Subcutaneous abdominal adipose tissue (tissue), 5 donors: ENCODE measurements around the gene WFIKKN1.

Experiments
- H3K27ac ChIP-seq: one replicate; pipeline ENCODE4 v1.7.0; 2013; ENCODE audit warnings: low read depth, mild to moderate bottlenecking, inconsistent platforms, low read length, moderate library complexity
- H3K27me3 ChIP-seq, 5 donors: one replicate each; pipeline ENCODE4 v1.7.0; 2013; ENCODE audit warnings: low read length in 5 of 5, inconsistent platforms in 1 of 5; ENCODE audit not compliant: control insufficient read depth in 5 of 5, insufficient read depth in 4 of 5
- H3K36me3 ChIP-seq, 5 donors: one replicate each; pipeline ENCODE4 v1.7.0; 2013; ENCODE audit warnings: low read length in 5 of 5; ENCODE audit not compliant: control insufficient read depth in 5 of 5, insufficient read depth in 5 of 5
- H3K4me1 ChIP-seq, 5 donors: one replicate each; pipeline ENCODE4 v1.7.0; 2013; ENCODE audit warnings: low read length in 5 of 5, mild to moderate bottlenecking in 3 of 5, moderate library complexity in 1 of 5; ENCODE audit not compliant: control insufficient read depth in 5 of 5, insufficient read depth in 5 of 5
- H3K4me3 ChIP-seq, 5 donors: one replicate each; pipeline ENCODE4 v1.7.0; 2013; ENCODE audit warnings: low read length in 5 of 5, low read depth in 1 of 5
- H3K9ac ChIP-seq, 5 donors: one replicate each; pipeline ENCODE4 v1.7.0; 2013; ENCODE audit warnings: low read length in 5 of 5, mild to moderate bottlenecking in 4 of 5, moderate library complexity in 3 of 5
- H3K9me3 ChIP-seq, 5 donors: one replicate each; pipeline ENCODE4 v1.7.0; 2013; ENCODE audit warnings: low read length in 5 of 5; ENCODE audit not compliant: control insufficient read depth in 5 of 5
- donor health status: healthy.
- donor health status: healthy.
- donor health status: healthy.
- donor health status: healthy.
- donor health status: healthy.

The WFIKKN1 gene

DNA sequence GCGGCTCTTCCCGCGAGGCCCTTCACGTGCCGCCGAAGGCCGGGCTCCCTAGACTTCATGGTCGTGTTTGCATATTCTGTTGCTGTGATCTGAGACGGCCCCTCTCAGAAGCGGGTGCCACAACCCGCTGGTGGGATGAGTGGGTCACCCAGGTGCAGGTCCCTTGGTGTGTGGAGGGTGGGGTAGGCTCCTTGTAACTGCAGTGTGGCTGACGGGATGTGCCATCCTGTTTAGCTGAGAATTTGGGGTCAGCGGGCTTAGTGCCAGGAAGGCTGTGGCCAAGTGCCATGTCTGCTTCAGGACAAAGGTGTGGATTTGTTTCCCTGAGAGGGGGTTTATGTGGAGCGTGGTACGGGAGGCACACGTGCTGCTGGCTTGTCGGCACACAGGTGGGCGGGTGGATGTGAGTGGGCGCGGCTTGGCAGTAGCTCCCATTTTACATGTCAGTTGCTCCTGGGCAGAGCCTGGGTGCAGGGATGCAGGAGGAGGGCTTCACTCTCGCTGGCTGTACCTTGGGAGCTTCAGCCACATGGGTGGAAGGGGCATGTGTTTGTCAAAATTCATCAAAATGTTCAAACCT is 9.2 kb upstream of the WFIKKN1 start:
- H3K9ac ChIP-seq: no peak overlapping the region
- no peak overlapping the region for H3K4me3 ChIP-seq
- H3K36me3 ChIP-seq: peaks cover 0 to 35% (median 8%) of the 10 kb centered on the region in 5 donors
- no peaks in the 10 kb centered on the region for H3K9me3 ChIP-seq
- H3K27me3 ChIP-seq: no peaks in the 10 kb centered on the region
- peaks cover 0 to 19% (median 0%) of the 10 kb centered on the region in 5 donors for H3K4me1 ChIP-seq
- H3K27ac ChIP-seq: no peak overlapping the region

DNA sequence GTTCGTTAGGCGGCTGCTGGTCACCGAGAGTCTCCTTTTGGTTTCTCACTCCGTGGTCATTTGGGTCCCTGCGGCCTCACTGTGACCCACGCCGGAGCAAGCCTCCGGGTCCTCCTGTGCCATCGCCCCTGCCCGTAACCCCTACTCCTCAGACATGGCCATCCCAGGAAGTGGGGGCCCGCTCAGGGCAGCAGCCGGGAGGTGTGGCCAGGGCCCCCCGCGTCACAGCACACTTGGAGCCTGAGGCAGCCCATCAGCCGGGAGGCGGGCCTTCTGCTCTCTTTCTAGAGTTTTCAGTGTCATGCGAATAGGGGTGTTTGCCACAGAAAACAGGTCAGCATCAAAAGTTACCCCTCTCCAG is 7.9 kb upstream of the WFIKKN1 start:
- peaks cover 0 to 38% (median 10%) of the 10 kb centered on the region in 5 donors for H3K36me3 ChIP-seq
- H3K9ac ChIP-seq: no peak overlapping the region
- H3K27me3 ChIP-seq: no peaks in the 10 kb centered on the region
- no peak overlapping the region for H3K4me3 ChIP-seq
- H3K27ac ChIP-seq: no peak overlapping the region
- H3K9me3 ChIP-seq: no peaks in the 10 kb centered on the region
- H3K4me1 ChIP-seq: peaks cover 0 to 29% (median 0%) of the 10 kb centered on the region in 5 donors

DNA sequence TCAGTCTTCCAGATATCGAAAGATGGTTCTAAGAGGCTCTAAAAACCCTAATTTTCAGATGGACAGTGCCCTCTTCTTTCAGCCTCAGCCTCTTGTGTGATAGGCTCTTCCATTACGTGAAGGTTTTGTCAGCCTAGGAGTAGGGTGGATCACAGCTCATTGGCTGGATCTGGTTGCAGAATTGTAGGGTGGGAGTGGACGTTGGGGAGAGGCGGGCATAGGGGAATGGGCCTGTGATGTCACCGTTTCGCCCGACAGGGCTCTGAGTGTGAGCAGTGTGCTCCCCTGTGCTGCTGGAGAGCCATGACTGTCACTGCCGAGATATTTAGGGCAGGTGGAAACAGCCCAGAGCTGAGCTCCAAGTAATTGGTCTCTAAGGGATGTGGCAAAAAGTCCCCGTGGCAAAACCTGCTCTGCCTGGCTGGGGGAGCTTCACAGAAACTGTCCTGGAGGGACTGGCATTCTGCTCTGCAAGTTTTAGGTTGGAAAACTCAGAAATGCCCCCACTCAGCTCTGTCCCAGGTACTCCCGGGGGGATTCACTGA is 6.2 kb upstream of the WFIKKN1 start:
- Histone ChIP-seq H3K9ac (peak overlapping the region in 1 of 5 donors; percentile 13), H3K9me3 (no peaks in the 10 kb centered on the region), H3K27ac (no peak overlapping the region), H3K4me3 (no peak overlapping the region), H3K27me3 (no peaks in the 10 kb centered on the region), H3K4me1 (peaks cover 0 to 36% (median 4%) of the 10 kb centered on the region in 5 donors), H3K36me3 (peaks cover 0 to 44% (median 17%) of the 10 kb centered on the region in 5 donors)

DNA sequence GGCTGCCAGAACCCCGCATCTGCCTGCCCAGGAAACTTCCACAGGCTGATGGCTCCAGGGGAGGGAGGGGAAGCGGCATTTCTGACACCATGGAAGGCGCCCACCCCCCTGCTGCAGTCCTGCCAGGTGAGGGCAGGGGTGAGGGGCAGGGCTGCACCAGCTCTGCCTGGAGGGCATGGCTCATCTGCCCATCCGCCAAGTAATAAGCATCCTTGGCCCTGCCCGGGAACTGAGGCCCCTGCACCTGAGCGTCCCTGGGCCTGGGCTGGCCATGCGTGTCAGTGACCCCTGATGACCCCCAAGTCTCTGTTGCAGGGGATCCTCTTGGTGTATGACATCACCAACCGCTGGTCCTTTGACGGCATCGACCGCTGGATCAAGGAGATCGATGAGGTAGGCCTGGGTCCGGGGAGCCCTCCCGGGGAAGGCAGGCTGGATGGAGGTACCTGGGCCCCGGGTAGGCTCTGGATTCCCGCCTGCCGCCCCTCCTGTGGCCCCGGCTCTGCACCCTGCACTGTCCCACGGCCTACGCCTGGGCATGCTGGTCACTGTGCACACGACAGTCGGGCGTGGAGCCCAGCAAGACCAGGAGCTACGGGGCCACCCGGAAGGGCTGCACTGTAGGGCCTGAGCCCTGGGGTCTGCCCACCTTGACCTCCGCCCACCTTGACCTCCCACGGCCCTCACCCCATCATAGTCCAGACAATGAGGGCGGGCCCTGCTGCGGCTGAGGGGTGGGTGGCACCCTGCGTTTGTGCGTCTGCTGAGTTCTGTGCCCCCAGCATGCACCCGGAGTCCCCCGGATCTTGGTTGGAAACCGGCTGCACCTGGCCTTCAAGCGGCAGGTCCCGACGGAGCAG is 5.4 kb upstream of the WFIKKN1 start:
- H3K4me1 ChIP-seq: peaks cover 0 to 43% (median 12%) of the 10 kb centered on the region in 5 donors
- H3K27ac ChIP-seq: no peak overlapping the region
- no peak overlapping the region for H3K4me3 ChIP-seq
- H3K9me3 ChIP-seq: no peaks in the 10 kb centered on the region
- no peaks in the 10 kb centered on the region for H3K27me3 ChIP-seq
- H3K36me3 ChIP-seq: peaks cover 0 to 44% (median 17%) of the 10 kb centered on the region in 5 donors
- H3K9ac ChIP-seq: no peak overlapping the region

DNA sequence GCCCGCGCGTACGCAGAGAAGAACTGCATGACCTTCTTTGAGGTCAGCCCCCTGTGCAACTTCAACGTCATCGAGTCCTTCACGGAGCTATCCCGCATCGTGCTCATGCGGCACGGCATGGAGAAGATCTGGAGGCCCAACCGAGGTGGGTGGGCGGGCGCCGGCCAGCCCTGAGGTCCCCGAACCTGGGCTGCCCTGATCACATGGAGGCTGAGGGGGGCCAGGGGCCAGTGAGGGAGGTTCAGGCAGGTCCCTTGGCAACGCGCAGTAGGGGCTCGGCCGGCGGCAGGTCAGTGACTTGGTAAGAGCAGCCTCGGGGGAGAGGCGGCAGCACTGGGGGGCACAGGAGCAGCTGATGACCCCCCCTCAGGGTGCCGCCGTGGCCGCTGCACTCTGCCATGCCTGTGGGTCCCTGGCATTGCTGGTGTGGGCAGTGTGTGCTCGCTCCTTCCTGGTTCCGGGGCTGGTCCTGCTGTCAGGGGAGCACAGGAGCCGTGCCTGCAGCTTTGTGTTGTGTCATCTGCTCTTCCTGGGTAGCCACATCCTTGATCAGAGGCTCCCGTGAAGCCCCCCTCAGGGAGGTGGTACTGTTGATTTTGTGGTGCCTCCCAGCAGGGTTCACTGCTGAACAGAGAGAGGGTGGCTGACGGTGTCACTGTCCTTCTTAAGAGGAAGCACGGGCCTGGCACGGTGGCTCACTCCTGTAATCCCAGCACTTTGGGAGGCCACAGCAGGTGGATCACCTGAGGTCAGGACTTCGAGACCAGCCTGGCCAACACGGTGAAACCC is 4.6 kb upstream of the WFIKKN1 start:
- Histone ChIP-seq H3K9me3 (no peaks in the 10 kb centered on the region), H3K27me3 (no peaks in the 10 kb centered on the region), H3K4me1 (peaks cover 0 to 49% (median 19%) of the 10 kb centered on the region in 5 donors), H3K4me3 (no peak overlapping the region), H3K9ac (no peak overlapping the region), H3K27ac (no peak overlapping the region), H3K36me3 (peaks cover 0 to 40% (median 16%) of the 10 kb centered on the region in 5 donors)

DNA sequence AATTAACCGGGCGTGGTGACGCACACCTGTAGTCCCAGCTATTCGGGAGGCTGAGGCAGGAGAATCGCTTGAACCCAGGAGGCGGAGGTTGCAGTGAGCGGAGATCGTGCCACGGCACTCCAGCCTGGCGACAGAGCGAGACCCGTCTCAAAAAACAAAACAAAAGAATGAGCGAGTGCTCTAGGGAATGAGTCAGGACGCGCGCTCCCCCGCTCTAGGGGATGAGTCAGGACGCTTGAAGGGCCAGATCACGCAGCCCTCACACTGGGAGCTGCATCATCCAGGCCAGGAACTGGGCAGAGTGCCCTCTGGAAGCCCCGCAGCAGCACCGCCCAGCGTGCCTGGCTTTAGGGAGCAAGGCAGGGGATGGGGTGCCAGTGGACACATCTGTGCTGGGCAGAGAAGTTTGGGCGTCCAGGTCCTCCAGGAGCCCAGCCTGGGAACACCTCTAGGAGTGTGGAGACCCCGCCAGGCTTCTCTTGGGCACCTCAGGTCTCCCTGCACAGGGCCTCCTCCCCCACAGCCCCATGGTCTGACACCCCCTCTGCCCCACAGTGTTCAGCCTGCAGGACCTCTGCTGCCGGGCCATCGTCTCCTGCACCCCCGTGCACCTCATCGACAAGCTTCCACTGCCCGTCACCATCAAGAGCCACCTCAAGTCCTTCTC is 3.9 kb upstream of the WFIKKN1 start:
- no peak overlapping the region for H3K27ac ChIP-seq
- H3K9me3 ChIP-seq: no peaks in the 10 kb centered on the region
- H3K36me3 ChIP-seq: peaks cover 0 to 37% (median 13%) of the 10 kb centered on the region in 5 donors
- H3K4me1 ChIP-seq: peaks cover 0 to 45% (median 19%) of the 10 kb centered on the region in 5 donors
- H3K27me3 ChIP-seq: no peaks in the 10 kb centered on the region
- H3K4me3 ChIP-seq: no peak overlapping the region
- H3K9ac ChIP-seq: no peak overlapping the region

DNA sequence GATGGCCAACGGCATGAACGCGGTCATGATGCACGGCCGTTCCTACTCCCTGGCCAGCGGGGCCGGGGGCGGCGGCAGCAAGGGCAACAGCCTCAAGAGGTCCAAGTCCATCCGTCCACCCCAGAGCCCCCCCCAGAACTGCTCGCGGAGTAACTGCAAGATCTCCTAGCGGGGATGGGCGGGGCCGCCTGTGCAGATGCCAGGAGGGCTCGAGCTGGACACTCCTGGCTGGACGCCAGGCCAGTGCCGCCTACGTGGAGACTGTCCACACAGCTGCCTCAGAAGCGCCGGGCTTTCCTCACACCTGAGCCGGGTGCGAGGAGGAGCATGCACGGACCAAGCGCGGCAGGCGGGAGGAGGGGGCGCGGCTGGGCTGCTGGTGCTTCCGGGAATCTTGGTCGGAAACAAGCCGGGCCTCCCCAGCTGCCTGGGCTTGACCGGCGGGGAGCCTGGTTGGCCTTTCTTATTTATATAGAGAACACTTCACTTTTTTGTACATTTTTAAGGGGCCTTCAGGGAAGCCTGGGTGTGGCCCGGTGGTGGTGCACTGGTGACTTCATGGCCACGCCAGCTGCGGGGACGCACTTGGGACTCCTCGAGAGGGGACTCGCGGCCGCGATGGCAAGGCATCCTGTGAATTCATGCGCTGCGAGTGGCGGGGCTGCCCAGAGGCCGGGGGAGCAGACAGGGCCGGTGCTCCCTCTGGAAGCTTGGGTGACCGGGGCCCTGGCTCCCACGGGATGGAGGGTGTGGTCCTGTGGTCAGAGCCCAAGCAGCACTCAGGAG is 3.1 kb upstream of the WFIKKN1 start:
- H3K9me3 ChIP-seq: no peaks in the 10 kb centered on the region
- no peak overlapping the region for H3K27ac ChIP-seq
- H3K36me3 ChIP-seq: peaks cover 0 to 38% (median 13%) of the 10 kb centered on the region in 5 donors
- H3K4me3 ChIP-seq: no peak overlapping the region
- H3K27me3 ChIP-seq: peaks cover 0 to 2% (median 0%) of the 10 kb centered on the region in 5 donors
- no peak overlapping the region for H3K9ac ChIP-seq
- peaks cover 0 to 41% (median 19%) of the 10 kb centered on the region in 5 donors for H3K4me1 ChIP-seq

DNA sequence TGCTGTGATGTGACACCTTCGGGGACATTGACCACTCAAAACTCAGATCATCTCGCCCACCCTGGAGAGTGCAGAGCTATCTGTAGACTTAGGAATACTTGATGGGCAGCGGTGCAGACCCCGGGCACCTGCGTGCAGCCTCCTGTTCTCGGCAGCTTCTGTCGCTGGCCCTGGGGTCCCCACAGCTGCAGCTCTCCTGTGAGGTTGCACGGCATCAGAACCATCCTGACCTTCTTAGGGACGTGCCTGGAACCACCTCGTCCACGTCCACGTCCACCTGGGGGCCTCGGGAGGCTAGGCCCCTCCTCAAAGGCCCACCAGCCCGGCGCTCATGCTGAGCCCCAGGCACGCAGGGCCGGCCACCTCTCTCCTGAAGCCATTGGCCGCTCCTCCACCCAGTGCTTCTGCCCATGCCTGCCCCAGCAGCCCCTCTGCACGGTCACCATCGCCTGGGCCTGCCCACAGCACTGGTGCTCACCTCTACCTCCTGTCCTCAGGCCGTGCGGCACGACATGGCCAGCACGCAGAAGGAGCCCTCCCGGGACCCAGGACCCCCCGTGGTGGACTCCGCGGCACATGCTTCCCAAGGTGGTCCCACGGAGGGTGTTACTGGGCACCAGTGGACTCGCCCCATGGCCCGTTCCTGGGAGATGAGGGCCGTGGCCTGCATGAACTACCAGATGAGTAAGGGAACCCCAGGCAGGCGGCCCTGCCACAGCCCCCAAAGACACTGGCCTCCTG is 2.3 kb upstream of the WFIKKN1 start:
- Histone ChIP-seq H3K36me3 (peaks cover 0 to 47% (median 19%) of the 10 kb centered on the region in 5 donors), H3K27me3 (peaks cover 0 to 2% (median 0%) of the 10 kb centered on the region in 5 donors), H3K9ac (no peak overlapping the region), H3K9me3 (no peaks in the 10 kb centered on the region), H3K4me1 (peaks cover 0 to 41% (median 19%) of the 10 kb centered on the region in 5 donors), H3K4me3 (no peak overlapping the region), H3K27ac (no peak overlapping the region)
